Gastroesophageal sphincter (tissue), 4 donors: Measurements from ENCODE around the gene CDH23. TPM values are rescaled to one million over a fixed set of nuclear protein-coding genes. Genes with fewer than 3 reads are reported as not detected.

Source experiments
- ATAC-seq: fragments of 150-250 bp; one replicate; pipeline ENCODE4 v1.9.1; 2016; ENCODE audit warnings: mild to moderate bottlenecking, moderate library complexity
- H3K27ac ChIP-seq, 4 donors: fragments of 200-600 bp; sonication (generic) in 3 of 4; 1 replicate in 3 of 4; 2 replicates in 1 of 4; pipeline ENCODE4 v1.5.1; 2016 to 2019
- H3K27me3 ChIP-seq: fragments of 200-600 bp; sonication (generic); one replicate; pipeline ENCODE4 v1.5.1; 2019
- H3K36me3 ChIP-seq, 2 donors: fragments of 200-600 bp; sonication (generic); one replicate each; pipeline ENCODE4 v1.5.1; 2019; ENCODE audit warnings: control low read depth in 1 of 2
- H3K4me1 ChIP-seq, 3 donors: fragments of 200-600 bp; sonication (generic); 1 replicate in 2 of 3; 2 replicates in 1 of 3; pipeline ENCODE4 v1.5.1; 2016 to 2019; ENCODE audit warnings: control low read depth in 2 of 3
- H3K4me3 ChIP-seq, 2 donors: fragments of 200-600 bp; sonication (generic); one replicate each; pipeline ENCODE4 v1.5.1; 2019; ENCODE audit warnings: mild to moderate bottlenecking in 1 of 2, moderate library complexity in 1 of 2
- H3K9me3 ChIP-seq, 3 donors: fragments of 200-600 bp; sonication (generic); one replicate each; pipeline ENCODE4 v1.5.1; 2017 to 2019; ENCODE audit warnings: control low read depth in 2 of 3
- CTCF ChIP-seq, 4 experiments: fragments of 200-600 bp in 2 of 4; fragments of 450-650 bp in 2 of 4; sonication (generic) in 1 of 4; IDR thresholded peaks; one replicate each; pipeline ENCODE4 v1.5.1; 2017 to 2019; ENCODE audit warnings: antibody characterized with exemption in 4 of 4, mild to moderate bottlenecking in 2 of 4, moderate library complexity in 2 of 4
- EP300 ChIP-seq: sonication (generic); formaldehyde crosslinking; IDR thresholded peaks from one replicate; pipeline ENCODE4 v1.6.1; 2017; ENCODE audit warnings: antibody characterized with exemption, mild to moderate bottlenecking
- POLR2A ChIP-seq, 2 donors: fragments of 450-650 bp; IDR thresholded peaks; one replicate each; pipeline ENCODE4 v1.6.1; 2017; ENCODE audit warnings: antibody characterized with exemption in 2 of 2, mild to moderate bottlenecking in 2 of 2, moderate library complexity in 1 of 2
- POLR2AphosphoS5 ChIP-seq: sonication (generic); formaldehyde crosslinking; IDR thresholded peaks from one replicate; pipeline ENCODE4 v1.6.1; 2017; ENCODE audit warnings: antibody characterized with exemption
- whole genome bisulfite sequencing, 2 donors: methylation state at CpG; one replicate each; pipeline ENCODE4 v1.1.5; 2018; ENCODE audit warnings: low coverage in 1 of 2; 5-methylcytosine and 5-hydroxymethylcytosine counted together
- total RNA-seq, 4 donors: library from RNA; depleted of rRNA; stranded (reverse); fragments of >200 nt; gene quantifications; one replicate each; pipeline ENCODE4 v1.1.0, GENCODE V29; 2016

CDH23 gene
- total RNA-seq, 4 donors from 2014 or later = 5.1 to 33.5 (median 16.2) TPM

GRCh38 chr10:71712572-71713134 lies 315.9 kb downstream of the CDH23 start:
- WGBS, 2 donors = 53% methylated on average over 2 of the region's 17 CpGs; no CpG with 5 or more reads in 1 of the 2 donors
- peaks cover 3 to 65% (median 52%) of the 10 kb centered on the region in 3 donors for H3K4me1 ChIP-seq
- ATAC-seq = no peak

GRCh38 chr10:71713135-71714030 lies 316.7 kb downstream of the CDH23 start:
- H3K27me3 ChIP-seq = no peaks in the 10 kb centered on the region
- H3K36me3 ChIP-seq = no peaks in the 10 kb centered on the region
- peak; percentile 91 for ATAC-seq
- H3K9me3 ChIP-seq = no peaks in the 10 kb centered on the region
- TF ChIP-seq POLR2A (IDR thresholded peaks at IDR 0.05) (peak; percentile 20 to 43), EP300 (no peak), POLR2AphosphoS5 (peak; percentile 53), CTCF (IDR thresholded peaks at IDR 0.05) (peak in 3 of 4 experiments; percentile 23 to 45 (median 35))
- H3K27ac ChIP-seq = peak overlapping the region; percentile 60 to 92 (median 90)
- peaks cover 3 to 68% (median 60%) of the 10 kb centered on the region in 3 donors for H3K4me1 ChIP-seq
- H3K4me3 ChIP-seq = peak overlapping the region in 1 of 2 donors; percentile 22
- 7% methylated on average over 5 of the region's 12 CpGs; no CpG with 5 or more reads in 1 of the 2 donors for WGBS, 2 donors

More at GRCh38 chr10:71712572-71713134, 315.9 kb downstream of the CDH23 start:
- H3K36me3 ChIP-seq = no peaks in the 10 kb centered on the region
- H3K9me3 ChIP-seq = no peaks in the 10 kb centered on the region
- no peaks in the 10 kb centered on the region for H3K27me3 ChIP-seq
- peak; percentile 43 for TF ChIP-seq POLR2AphosphoS5
- TF ChIP-seq POLR2A (IDR thresholded peaks at IDR 0.05) = no peak
- no peak for TF ChIP-seq CTCF (IDR thresholded peaks at IDR 0.05)
- H3K4me3 ChIP-seq = no peak overlapping the region
- H3K27ac ChIP-seq = peak overlapping the region; percentile 60 to 92 (median 90)

GRCh38 chr10:71714031-71714410 lies 317.3 kb downstream of the CDH23 start:
- TF ChIP-seq POLR2AphosphoS5 (no peak), EP300 (no peak), POLR2A (IDR thresholded peaks at IDR 0.05) (no peak), CTCF (IDR thresholded peaks at IDR 0.05) (no peak)
- H3K27me3 ChIP-seq = no peaks in the 10 kb centered on the region
- H3K4me1 ChIP-seq = peaks cover 3 to 70% (median 64%) of the 10 kb centered on the region in 3 donors
- H3K9me3 ChIP-seq = no peaks in the 10 kb centered on the region
- WGBS, 2 donors = 52% methylated on average over 4 of the region's 4 CpGs; no CpG with 5 or more reads in 1 of the 2 donors
- H3K27ac ChIP-seq = peak overlapping the region; percentile 60 to 92 (median 90)
- no peak for ATAC-seq
- H3K4me3 ChIP-seq = peak overlapping the region in 1 of 2 donors; percentile 22
- no peaks in the 10 kb centered on the region for H3K36me3 ChIP-seq

GRCh38 chr10:71714592-71714991 lies 317.9 kb downstream of the CDH23 start:
- WGBS, 2 donors = 16% methylated on average over 2 of the region's 5 CpGs; no CpG with 5 or more reads in 1 of the 2 donors
- Histone ChIP-seq H3K27me3 (no peaks in the 10 kb centered on the region), H3K9me3 (no peaks in the 10 kb centered on the region), H3K27ac (peak overlapping the region; percentile 60 to 92 (median 90)), H3K4me1 (peaks cover 3 to 76% (median 64%) of the 10 kb centered on the region in 3 donors), H3K4me3 (no peak overlapping the region), H3K36me3 (no peaks in the 10 kb centered on the region)
- TF ChIP-seq POLR2AphosphoS5 (no peak), CTCF (IDR thresholded peaks at IDR 0.05) (no peak), POLR2A (IDR thresholded peaks at IDR 0.05) (no peak), EP300 (no peak)
- ATAC-seq = no peak
